Neuron (in vitro differentiated cells): ENCODE data around the gene TIMMDC1.
"Not testable (repeated sequence)": the region's sequence is repeated elsewhere in the genome, so short reads cannot be mapped to it uniquely, and the experiment has no call there.

Experiments used
- H2AFZ ChIP-seq: one replicate; pipeline ENCODE4 v1.6.1; 2013; ENCODE audit warnings: low read depth, mild to moderate bottlenecking, inconsistent platforms, low read length, moderate library complexity
- H3K27me3 ChIP-seq: one replicate; pipeline ENCODE4 v1.6.1; 2013; ENCODE audit warnings: low read length; ENCODE audit not compliant: insufficient read depth
- H3K36me3 ChIP-seq: one replicate; pipeline ENCODE4 v1.6.1; 2013; ENCODE audit warnings: low read length; ENCODE audit not compliant: insufficient read depth
- H3K4me1 ChIP-seq: one replicate; pipeline ENCODE4 v1.6.1; 2013; ENCODE audit warnings: low read length; ENCODE audit not compliant: insufficient read depth
- H3K4me3 ChIP-seq: 2 replicates; pipeline ENCODE4 v1.5.1; 2013; ENCODE audit warnings: mild to moderate bottlenecking, low read length, moderate library complexity
- H3K9me3 ChIP-seq: one replicate; pipeline ENCODE4 v1.6.1; 2013; ENCODE audit warnings: low read length

Gene TIMMDC1

DNA sequence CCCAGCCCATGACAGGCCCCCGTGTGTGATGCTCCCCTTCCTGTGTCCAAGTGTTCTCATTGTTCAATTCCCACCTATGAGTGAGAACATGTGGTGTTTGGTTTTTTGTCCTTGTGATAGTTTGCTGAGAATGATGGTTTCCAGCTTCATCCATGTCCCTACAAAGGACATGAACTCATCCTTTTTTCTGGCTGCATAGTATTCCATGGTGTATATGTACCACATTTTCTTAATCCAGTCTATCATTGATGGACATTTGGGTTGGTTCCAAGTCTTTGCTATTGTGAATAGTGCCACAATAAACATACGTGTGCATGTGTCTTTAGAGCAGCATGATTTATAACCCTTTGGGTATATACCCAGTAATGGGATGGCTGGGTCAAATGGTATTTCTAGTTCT is 65.0 kb downstream of the TIMMDC1 start:
- not testable (repeated sequence) for H3K36me3 ChIP-seq, H3K4me3 ChIP-seq, H3K4me1 ChIP-seq, H3K27me3 ChIP-seq, H3K9me3 ChIP-seq, H2AFZ ChIP-seq

DNA sequence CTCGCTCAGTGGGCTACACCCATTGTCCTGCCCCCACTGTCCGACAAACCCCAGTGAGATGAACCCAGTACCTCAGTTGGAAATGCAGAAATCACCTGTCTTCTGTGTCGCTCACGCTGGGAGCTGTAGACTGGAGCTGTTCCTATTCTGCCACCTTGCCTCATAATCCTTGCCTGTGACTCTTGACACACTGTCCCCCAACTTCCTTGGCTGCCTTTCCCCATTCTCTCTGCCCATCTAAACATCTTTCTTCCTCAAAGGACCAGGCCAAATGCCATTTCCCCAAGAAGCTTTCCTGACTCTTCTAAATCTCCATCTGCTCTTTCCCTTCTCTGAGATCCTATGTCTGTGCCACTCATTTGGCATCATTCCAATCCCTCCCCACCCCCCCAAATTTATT is 70.8 kb downstream of the TIMMDC1 start:
- H3K4me1 ChIP-seq: no peaks in the 10 kb centered on the region
- H3K9me3 ChIP-seq: no peaks in the 10 kb centered on the region
- no peak overlapping the region for H3K4me3 ChIP-seq
- no peaks in the 10 kb centered on the region for H3K36me3 ChIP-seq
- peaks cover 2% of the 10 kb centered on the region for H3K27me3 ChIP-seq
- H2AFZ ChIP-seq: no peak overlapping the region

DNA sequence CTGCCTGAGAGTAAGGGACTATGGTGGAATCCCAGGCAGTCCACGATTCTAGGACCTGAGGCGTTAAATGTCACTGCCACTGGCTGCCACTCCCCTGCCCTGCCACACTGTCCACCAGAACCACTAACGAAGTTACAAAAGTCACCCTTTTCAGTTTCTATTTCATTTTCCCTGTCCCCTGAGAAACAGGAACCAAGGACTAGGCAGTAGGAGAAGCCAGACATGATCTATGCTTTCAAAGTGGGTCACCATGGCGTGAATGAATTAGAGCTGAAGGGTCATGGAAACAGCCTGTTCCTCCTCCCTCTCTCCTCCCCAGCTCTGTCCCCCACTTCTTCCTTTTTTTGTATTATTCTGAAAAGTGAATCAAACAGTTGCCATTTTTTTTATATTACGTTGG is 71.9 kb downstream of the TIMMDC1 start:
- H3K4me1 ChIP-seq: no peaks in the 10 kb centered on the region
- H3K27me3 ChIP-seq: peaks cover 2% of the 10 kb centered on the region
- no peak overlapping the region for H2AFZ ChIP-seq
- no peak overlapping the region for H3K4me3 ChIP-seq
- no peaks in the 10 kb centered on the region for H3K9me3 ChIP-seq
- no peaks in the 10 kb centered on the region for H3K36me3 ChIP-seq

DNA sequence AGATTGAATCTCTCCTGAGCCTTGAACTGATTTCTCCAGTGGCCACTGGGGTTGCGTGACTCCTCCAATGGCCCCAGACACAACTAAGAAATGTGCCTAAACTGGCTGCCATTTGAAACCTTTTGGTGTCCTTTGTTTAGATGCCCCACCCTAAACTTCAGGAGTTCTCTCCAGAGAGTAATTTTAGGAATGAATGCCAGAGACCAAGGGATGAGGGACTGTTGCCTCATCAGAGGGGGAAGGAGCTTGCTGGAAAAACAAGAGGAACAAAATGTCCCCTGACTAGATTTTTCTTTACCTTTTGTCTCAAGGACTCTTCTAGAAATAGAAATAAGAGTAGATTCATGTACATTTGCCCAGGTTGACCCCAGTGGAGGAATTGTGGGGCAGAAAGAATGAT is 72.9 kb downstream of the TIMMDC1 start:
- Histone ChIP-seq H2AFZ (no peak overlapping the region), H3K36me3 (no peaks in the 10 kb centered on the region), H3K27me3 (peaks cover 2% of the 10 kb centered on the region), H3K9me3 (no peaks in the 10 kb centered on the region), H3K4me1 (no peaks in the 10 kb centered on the region), H3K4me3 (no peak overlapping the region)

DNA sequence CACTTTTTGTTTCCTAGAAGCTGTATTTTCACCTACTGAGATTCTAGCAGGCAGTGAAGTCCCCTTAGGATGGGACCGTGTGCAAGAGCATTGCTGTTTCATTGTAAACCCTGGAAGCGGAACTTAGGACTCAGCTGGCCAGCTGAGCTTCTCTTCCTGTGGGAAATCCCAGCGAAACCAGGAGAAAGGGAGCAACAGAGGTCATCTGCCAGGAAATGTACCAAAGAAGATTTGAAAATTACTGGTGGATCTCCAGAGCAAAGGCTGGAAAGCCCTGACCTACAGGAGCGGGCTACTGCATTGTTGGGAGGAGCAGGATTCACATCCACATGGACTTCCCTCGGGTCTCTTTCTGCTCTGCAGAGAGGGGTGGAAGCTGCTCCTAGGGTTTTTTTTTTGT is 73.3 kb downstream of the TIMMDC1 start:
- H3K4me1 ChIP-seq: no peaks in the 10 kb centered on the region
- no peaks in the 10 kb centered on the region for H3K9me3 ChIP-seq
- H3K36me3 ChIP-seq: no peaks in the 10 kb centered on the region
- H3K4me3 ChIP-seq: no peak overlapping the region
- peaks cover 2% of the 10 kb centered on the region for H3K27me3 ChIP-seq
- no peak overlapping the region for H2AFZ ChIP-seq
